ENCODE measurements around the gene DDX1.

The DDX1 gene

DNA sequence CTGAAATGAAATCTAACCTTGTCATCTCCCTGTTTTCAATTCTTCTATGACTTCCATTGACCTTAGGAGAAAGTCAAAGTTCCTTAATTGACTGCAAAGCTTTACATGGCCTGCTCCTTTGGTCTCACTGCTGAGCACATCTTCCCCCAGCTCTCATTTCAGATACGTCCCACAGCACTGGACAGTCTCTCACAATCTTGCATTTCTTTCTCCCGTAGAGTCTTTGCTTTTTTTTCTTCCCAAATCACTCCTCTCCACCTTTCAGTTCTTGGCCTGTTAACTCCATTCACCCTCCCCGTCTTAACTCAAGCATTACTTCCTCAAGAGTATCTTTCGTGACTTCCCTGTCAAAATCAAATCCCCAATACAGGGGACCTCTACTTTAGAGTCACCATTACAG is 67.2 kb downstream of the DDX1 start:
- DNase-seq (ENCODE audit: low read depth in 3 of 3, low spot score in 1 of 3) = no peak

DNA sequence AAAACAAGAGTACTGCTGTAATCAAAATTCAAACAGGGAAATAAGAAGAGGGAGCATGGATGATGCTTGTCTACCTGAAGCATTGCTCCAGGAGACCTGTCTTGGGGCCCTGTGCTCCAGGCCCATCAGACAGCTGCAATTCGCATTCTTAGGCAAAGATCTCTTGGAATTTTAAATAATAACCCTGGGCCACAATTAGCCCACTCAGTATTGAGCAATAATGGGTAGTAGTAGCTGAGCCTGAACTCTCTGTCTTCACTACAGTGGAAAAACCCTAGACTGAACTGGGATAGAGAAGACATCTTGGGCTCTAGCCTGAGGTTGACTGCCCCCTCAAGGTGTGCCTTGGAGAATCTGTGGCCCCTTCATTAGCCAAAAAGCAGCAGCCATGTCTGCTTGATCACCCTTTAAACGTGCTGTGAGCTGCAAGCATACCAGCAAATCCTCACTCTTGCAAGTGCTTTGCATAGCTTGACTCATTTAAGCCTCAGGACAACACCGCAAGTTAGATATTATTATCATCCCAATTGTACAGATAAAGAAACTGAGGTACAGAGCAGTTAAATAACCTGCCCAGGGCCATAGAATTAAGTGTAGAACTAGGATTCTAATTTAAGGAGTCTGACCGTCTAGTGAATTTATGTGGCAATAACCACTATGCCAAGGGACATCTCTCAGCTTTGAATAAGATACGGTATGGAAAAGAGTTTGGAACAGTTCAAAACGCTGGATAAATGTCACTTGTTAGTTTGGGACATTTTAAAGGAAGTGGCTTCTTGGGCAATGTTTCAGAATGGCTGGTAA is 69.0 kb downstream of the DDX1 start:
- DNase-seq (ENCODE audit: low read depth in 3 of 3, low spot score in 1 of 3) = no peak

DNA sequence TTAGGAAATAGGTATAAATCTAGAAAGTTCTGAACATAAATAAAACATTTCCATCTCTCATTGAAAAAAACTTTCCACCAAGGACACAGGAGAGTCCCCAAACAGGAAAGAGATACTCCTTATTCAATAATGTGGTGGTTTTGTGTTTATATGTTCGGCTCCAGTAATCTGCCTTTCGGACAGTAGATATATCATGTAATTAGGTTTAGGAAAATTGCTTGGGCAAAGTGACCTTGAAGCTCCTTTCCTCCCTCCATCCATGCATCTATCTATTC is 69.6 kb downstream of the DDX1 start:
- DNase-seq (ENCODE audit: low read depth in 3 of 3, low spot score in 1 of 3) = no peak

DNA sequence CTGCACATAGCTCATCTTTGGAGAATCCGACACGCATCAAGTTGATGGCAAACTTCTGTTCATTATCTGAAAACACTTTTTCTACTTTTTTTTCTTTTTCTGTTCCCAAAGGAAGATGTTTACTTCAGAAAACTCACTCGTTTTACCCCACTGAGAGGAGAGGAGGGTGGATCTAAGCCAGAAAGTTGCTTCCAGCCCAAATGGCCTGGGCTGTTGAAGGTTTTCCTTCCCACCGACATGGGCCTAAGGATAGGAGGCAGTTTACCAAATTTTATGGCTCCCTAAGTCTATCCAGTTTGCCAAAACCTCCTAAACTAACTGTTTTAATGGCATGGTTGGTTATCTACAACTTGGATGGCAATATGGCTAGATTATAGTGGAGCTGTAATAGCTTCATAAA is 70.4 kb downstream of the DDX1 start:
- no peak for DNase-seq (ENCODE audit: low read depth in 3 of 3, low spot score in 1 of 3)

DNA sequence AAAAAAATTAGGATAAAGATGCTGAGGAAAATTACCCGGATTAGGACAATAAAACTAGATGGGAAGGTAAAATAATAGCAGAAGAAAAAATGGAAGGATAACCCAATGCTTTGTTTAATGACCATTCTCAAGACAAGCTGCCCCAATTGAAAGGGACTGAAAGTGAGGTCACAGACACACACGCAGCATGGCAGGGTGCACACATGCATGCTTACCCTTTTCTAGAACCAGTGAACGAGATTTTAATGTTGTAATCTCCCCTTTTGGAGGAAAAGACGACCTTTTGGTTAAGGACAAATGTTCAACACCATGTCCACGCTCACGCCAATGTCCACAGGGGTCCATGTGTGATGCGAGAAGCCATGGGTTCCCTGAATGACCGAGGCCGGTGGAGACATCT is 70.9 kb downstream of the DDX1 start:
- DNase-seq (ENCODE audit: low read depth in 3 of 3, low spot score in 1 of 3) = no peak

DNA sequence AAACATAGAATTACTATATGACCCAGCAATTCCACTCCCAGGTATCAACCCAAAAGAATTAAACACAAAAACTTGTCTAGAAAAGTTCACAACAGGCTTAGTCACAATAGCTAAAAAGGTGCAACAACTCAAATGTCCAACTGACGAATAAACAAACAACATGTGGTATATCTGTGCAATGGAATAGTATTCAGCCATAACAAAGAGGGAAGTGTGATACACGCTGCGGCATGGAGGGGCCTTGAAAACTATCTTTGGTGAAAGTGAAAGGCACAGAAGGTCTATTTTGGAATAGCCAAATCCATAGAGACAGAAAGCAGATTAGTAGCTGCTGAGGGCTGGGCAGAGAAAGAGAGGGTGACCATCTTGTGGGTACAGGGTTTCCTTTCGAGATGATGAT is 72.1 kb downstream of the DDX1 start:
- DNase-seq (ENCODE audit: low read depth in 3 of 3, low spot score in 1 of 3) = no peak

DNA sequence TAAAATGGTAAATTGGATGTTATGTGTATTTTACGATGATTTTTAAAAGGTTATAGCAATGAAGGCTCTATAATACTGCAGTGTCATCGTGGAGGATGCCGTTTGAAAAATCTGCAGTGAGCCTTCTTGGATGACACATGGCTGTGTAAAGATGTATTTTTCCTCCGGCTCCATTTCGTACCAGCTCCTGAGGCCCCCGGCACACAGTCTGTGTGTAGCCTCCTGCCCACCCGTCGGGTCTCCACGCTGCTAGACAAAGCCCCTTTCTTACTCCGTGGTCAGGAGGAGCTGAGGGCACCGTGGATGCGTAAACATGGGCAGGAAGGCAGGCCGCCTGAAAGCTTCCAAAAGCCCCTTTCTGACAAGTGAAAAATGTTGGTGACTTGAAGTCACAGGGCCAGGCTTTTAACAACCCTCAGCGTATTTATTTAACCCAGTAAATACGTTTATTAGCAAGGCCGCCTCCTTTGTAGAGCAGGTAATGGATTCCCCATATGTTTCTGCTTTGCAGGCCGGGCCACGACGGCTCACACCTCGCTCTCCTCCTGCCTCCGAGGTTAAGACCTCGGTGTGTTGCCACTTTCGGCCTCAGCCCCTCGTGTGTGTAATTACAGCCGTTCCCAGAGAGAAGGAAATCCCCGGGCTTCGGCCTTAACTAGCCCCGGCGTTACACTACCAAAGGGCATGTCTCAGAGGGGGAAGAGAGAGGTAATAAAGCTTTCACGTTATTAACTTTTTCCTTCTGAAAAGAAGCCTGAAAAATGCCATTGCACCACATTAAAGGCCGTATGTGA is 72.8 kb downstream of the DDX1 start:
- DNase-seq (ENCODE audit: low read depth in 3 of 3, low spot score in 1 of 3) = no peak

DNA sequence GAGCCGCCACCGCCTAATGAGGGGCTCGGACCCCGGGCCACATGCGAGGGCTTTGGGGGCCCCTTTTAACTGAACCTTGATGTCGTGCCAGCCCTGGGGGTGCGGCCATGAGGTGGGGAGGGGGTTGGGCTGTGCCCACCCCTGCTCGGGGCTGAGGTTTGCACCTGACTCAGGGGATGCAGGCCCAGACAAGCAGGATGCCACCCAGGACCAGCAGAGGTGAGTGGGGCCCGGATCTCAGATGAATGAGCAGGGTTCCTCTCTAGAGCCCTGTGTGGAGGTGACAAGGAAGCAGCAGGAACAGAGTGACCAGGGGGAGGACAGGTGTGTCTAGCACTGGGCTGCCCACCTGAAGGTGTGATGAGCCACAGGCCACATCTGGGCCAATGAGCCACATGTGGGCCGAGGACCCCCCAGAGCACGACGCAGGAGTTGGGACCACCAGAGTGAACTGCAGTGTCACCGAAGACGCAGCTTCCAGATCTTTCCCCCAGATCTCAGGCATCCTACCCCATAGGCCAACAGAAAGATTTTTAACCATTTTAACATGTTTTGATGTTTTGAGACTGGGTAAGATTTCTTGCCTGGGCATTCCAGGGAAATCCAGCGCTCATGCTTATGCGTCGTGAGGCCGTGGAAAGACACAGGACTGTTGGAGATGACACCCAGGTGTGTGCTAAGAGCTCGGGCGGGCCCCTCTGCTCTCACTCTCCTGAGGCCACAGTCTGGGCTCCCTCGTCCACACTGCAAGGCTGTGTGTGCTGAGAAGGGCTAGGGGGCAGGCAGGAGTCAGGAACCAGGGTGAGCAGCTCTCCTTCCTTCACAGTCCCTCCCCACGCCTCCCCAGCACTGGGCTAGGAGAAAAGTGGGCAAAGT is 73.6 kb downstream of the DDX1 start:
- DNase-seq (ENCODE audit: low read depth in 3 of 3, low spot score in 1 of 3) = no peak

DNA sequence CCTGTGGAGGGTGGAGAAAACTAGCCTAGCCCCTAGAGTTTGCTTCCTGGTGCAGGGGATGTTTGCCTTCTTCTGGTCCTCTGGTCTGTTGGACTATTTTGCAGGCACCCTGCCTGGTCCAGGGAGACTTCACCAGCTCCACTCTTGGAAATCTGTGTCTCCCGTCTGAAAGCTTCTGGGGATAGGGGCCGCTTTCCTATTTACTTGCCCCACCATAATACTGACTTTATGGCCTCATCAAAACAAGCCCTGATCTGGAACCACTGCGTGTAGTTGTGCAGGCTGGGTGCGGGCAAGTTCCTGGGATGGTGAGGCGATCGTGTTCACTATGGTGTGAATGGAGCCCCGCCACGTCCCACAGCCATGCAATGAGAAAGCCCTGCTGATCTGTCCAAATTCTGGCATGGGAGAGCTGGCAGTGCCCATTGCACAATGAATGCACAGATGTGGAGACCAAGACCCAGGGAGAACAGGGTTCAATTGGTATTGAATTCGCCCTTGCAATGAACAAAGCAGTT is 74.3 kb downstream of the DDX1 start:
- no peak for DNase-seq (ENCODE audit: low read depth in 3 of 3, low spot score in 1 of 3)

DNA sequence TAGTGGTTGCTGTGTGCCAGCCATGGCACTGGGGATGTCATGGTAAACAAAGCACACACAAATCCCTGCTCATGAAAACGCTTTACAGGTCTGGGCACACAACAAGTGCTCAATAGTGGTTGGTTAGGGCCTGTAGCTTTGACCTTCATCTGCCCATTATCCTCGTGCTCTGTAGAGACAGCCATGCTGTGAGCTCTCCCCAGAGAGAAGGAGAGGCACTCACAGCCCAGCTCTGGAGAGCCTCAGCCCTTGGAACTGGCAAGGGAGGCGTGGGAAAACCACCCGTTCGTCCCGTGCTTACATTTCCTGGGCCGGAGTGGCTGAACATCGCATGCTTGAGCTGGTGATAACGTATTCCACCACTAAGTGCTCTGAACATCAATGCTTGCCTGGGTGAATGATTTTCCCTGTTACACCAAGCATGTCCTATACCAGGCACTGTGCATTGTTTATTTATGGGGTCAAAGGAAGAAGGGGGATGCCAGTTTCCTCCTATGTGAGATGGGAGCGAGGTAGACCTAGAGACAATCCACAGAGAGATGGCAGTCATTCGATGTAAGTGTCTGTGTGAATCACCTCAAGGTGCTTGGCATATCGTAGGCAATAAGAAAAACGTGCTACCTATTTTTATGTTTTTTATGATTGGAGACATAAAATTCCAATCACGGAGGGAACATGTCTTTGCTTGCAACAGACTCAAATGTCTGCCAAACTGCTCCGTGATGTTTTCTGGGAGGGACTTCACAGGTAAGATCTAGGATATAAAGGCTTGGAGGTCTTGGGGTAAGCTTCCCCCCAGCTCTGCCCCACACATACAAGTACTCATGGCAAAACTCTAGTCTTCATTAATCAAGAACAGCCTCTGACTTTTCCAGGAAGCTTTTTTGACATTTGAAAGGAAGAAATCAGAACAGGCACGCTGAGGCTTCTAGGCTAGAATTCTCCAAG is 75.5 kb downstream of the DDX1 start:
- DNase-seq (ENCODE audit: low read depth in 3 of 3, low spot score in 1 of 3) = no peak

DNA sequence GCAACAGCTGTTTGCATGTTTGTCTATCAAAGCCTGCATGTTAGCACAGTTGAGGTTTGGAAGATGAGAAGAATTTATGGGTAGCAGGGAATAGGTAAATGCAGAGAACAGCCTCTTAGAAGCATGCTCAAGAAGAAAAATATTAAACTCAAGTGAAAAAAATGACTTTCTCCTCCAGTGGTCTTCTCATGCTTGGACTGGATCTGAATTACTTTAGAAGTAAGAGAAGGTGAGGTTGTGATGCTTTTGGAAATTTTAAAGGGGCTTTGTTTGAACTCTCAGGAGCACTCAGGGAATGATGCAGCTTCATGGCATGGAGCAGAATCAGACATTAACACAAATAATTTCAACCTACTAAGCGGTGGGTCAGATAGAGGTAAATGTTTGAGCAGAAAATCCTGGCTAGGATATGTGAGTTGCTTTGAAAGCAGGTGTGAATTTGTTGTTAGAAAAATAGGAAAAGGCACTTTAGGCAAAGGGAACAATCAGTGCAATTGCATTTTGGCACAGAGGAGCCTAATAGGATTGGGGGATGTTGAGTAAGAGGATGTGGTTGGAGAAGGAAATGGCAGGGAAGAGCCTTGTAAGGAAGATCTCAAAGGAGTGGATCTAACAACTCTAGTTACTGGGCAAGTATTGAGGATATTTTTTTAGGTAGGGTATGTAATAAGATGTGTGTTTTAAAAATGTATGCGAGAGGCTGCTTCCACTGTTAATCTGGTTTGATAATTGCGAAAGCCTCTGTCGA is 76.3 kb downstream of the DDX1 start:
- no peak for DNase-seq (ENCODE audit: low read depth in 3 of 3, low spot score in 1 of 3)

DNA sequence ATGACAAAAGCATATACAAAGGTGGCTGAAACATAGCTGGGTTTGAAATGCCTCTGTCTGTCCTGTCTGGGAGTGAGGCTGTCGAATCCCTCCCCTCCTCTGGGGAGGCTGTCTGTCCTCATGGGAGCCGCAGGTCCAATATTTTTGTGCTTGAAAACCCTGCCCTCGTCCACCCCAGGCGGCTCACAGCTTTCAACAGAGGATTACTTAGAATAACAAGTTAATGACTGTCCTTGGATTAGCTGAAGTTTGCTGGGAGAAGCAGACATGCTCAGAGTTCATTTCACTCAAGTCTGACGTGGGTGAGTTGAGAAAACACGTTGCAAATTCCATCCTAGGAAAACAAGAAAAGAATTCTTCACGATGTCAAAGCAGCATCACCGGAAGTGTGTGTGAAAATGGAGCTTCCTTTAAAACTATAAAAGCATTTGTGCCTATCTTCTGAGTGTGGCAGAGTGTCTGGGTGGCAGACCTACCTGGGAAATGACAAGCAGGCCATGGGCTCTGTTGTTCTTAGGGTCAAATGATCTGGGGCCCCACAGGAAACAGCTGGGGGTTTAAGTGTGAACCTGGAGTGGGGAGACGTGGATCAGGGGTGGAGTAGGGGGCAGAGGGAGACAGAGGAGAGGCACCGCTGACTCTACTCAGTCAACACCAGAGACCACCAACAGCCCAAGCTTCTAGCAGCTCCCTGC is 77.1 kb downstream of the DDX1 start:
- DNase-seq (ENCODE audit: low read depth in 3 of 3, low spot score in 1 of 3) = no peak

DNA sequence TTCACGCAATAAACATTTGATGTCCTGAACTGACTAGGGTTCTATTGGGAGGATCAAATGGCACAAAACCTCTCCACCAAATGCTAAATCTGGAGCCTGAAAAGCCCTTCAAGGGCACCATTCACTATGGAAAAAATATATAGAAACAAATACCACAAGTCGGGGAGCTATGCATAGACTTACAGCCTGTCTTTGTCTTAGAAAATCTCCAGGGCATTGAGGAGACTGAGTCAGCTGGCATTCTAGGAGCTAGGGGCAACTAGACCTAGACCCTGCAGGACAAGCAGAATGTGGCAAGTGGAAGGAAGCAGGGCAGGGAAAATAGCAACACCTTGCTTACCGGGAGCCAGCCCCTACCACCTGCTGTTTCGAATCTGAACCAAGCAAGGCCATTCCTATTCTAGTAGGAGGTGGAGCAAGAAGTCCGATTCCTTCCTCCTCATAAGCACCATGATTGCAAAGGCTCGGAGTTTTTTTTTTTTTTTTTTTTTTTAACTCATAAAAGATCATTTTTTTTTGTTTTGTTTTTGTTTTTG is 77.8 kb downstream of the DDX1 start:
- no peak for DNase-seq (ENCODE audit: low read depth in 3 of 3, low spot score in 1 of 3)

DNA sequence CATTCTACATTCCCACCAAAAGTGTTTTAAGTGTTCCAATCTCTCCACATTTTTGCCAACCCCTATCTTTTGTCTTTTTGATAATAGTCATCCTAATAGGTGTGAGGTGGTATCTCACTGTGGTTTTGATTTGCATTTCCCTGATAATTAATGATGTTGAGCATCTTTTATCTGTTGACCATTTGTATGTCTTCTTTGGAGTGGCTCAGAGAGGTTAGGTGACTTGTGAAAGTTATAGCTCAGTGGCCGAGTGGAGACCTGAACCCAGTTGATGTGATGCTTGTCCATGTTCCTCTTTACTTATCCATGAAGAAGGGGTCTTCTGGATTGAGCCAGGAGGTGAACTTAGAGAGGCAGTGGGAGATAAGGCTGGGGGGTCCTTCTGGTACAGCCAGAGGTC is 78.8 kb downstream of the DDX1 start:
- DNase-seq (ENCODE audit: low read depth in 3 of 3, low spot score in 1 of 3) = no peak

DNA sequence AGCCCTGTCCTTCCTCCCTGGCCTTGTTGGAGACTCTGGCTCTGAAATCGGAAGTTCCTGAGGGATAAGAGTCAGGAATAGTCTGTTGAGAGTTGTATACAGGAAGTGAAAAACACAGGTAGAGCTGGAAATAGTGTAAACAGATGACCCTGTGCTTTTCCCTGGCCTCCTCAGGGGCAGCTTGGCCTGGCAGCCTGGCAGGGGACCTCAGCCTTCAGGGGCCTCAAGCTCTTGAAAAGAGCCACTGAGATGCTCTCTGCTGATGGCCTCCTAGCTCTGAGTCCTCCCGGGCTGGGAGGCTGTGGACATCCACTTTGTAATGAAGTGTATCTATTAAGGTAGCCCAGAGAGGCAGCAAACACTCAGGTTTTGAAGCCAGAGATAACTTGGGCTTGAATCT is 79.3 kb downstream of the DDX1 start:
- no peak for DNase-seq (ENCODE audit: low read depth in 3 of 3, low spot score in 1 of 3)

DNA sequence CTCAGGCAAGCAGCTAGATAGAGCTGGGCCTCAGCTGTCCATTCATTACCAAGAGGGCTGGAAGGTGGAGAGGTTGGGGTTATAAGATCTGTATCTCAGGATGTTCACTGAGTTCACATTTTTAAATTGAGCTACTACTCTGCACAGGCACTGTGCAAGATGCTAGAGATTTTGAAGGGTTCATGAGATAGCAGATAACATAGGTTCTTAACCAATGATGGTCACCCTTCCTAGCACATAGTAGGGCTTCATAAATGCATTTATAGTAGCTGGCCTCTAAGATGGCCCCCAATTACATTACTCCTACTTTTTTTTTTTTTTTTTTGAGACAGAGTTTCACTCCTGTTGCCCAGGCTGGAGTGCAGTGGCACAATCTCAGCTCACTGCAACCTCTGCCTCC is 79.7 kb downstream of the DDX1 start:
- DNase-seq (ENCODE audit: low read depth in 3 of 3, low spot score in 1 of 3) = no peak

DNA sequence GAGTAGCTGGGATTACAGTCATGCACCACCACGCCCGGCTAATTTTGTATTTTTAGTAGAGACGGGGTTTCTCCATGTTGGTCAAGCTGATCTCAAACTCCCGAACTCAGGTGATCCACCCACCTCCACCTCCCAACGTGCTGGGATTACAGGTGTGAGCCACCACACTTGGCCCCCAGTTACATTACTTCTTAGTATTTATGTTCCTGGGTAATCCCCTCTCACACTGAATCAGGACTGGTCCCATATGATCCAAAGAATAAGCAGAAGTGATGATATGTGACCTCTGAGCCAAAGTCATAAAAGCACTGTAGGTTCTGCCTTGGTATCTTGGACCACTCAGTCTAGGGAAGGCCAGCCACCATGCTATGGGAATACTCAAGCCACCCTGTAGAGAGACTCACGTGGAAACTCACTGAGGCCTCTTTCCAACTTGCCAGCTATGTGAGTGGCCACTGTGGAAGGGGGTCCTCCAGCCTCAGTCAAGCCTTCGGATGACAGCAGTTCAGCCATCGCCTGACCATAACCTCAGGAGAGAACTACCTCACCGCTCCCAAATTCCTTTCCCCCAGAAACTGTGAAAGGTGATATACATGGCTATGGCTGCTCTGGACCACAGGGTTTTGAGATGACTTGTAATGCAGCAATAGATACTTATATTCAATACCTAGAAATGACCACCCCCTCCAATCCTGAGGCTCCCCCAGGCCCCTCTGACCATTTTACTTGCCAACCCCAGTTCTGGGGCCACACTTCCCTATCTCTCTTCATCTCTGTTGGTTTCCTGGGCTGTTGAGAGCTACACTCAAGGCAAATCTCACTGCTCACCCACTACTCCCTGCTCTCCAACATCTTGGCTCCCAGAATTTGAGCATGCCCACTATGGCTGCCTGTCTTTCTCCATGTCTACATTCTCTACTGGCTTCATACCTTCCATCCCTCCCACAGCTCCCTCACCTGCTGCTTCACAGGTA is 80.5 kb downstream of the DDX1 start:
- DNase-seq (ENCODE audit: low read depth in 3 of 3, low spot score in 1 of 3) = no peak

All from stimulated activated CD4-positive, alpha-beta T cell treated with anti-CD3 and anti-CD28 coated beads, TNF-alpha, amount 100 ng/mL, for 1 hour (primary cell).